H9 (cell line): ENCODE measurements around the gene ABCA12. TPM values are rescaled to one million over a fixed set of nuclear protein-coding genes. Genes with fewer than 3 reads are reported as not detected.

Source experiments
- DNase-seq: peaks from one replicate; pipeline ENCODE4 v3.0.0-alpha.2; 2017
- H2AFZ ChIP-seq: one replicate; pipeline ENCODE4 v1.6.1; 2013; ENCODE audit warnings: mild to moderate bottlenecking, low read length, control low read depth, moderate library complexity
- H2AK5ac ChIP-seq: 2 replicates; pipeline ENCODE4 v1.6.1; 2013; ENCODE audit warnings: low read length, control low read depth, mixed read lengths; ENCODE audit not compliant: insufficient read length
- H2BK120ac ChIP-seq: one replicate; pipeline ENCODE4 v1.6.1; 2013; ENCODE audit warnings: low read depth, mild to moderate bottlenecking, low read length, control low read depth, inconsistent platforms; ENCODE audit not compliant: poor library complexity, severe bottlenecking
- H2BK12ac ChIP-seq: 2 replicates; pipeline ENCODE4 v1.6.1; 2013; ENCODE audit warnings: low read length, control low read depth, mixed read lengths, low read depth; ENCODE audit not compliant: insufficient read length
- H2BK15ac ChIP-seq: 2 replicates; pipeline ENCODE4 v1.6.1; 2013; ENCODE audit warnings: low read depth, low read length, control low read depth
- H2BK20ac ChIP-seq: one replicate; pipeline ENCODE4 v1.6.1; 2013; ENCODE audit warnings: low read depth, mild to moderate bottlenecking, low read length, control low read depth, inconsistent platforms; ENCODE audit not compliant: poor library complexity, severe bottlenecking
- H2BK5ac ChIP-seq: 2 replicates; pipeline ENCODE4 v1.6.1; 2013; ENCODE audit warnings: low read length, control low read depth, mixed read lengths; ENCODE audit not compliant: insufficient read length
- H3K14ac ChIP-seq: 2 replicates; pipeline ENCODE4 v1.6.1; 2013; ENCODE audit warnings: low read length, control low read depth; ENCODE audit not compliant: insufficient read depth
- H3K18ac ChIP-seq: 2 replicates; pipeline ENCODE4 v1.6.1; 2013; ENCODE audit warnings: low read depth, mild to moderate bottlenecking, mixed read lengths, low read length, control low read depth; ENCODE audit not compliant: insufficient read length
- H3K23ac ChIP-seq: 2 replicates; pipeline ENCODE4 v1.6.1; 2013; ENCODE audit warnings: low read length, control low read depth, mixed read lengths, low read depth; ENCODE audit not compliant: insufficient read length
- H3K23me2 ChIP-seq: 2 replicates; pipeline ENCODE4 v1.6.1; 2013; ENCODE audit warnings: low read depth, mild to moderate bottlenecking, mixed read lengths, low read length, control low read depth; ENCODE audit not compliant: insufficient read length, poor library complexity, severe bottlenecking
- H3K27ac ChIP-seq: 2 replicates; pipeline ENCODE4 v1.5.1; 2013; ENCODE audit warnings: low read length, control low read depth, mixed read lengths, low read depth; ENCODE audit not compliant: insufficient read length
- H3K27me3 ChIP-seq: 2 replicates; pipeline ENCODE4 v1.6.1; 2013; ENCODE audit warnings: low read length, control low read depth, inconsistent platforms; ENCODE audit not compliant: insufficient read depth
- H3K4ac ChIP-seq: 2 replicates; pipeline ENCODE4 v1.6.1; 2013; ENCODE audit warnings: low read depth, mild to moderate bottlenecking, control low read depth, inconsistent platforms, low read length, moderate library complexity
- H3K4me1 ChIP-seq: 2 replicates; pipeline ENCODE4 v1.6.1; 2013; ENCODE audit warnings: low read length, control low read depth, inconsistent platforms; ENCODE audit not compliant: insufficient read depth
- H3K4me2 ChIP-seq: 2 replicates; pipeline ENCODE4 v1.6.1; 2013; ENCODE audit warnings: low read length, control low read depth, mixed read lengths; ENCODE audit not compliant: insufficient read length, insufficient read depth
- H3K56ac ChIP-seq: 2 replicates; pipeline ENCODE4 v1.6.1; 2013; ENCODE audit warnings: low read depth, mild to moderate bottlenecking, mixed read lengths, low read length, control low read depth; ENCODE audit not compliant: insufficient read length
- H3K79me1 ChIP-seq: 2 replicates; pipeline ENCODE4 v1.6.1; 2013; ENCODE audit warnings: low read depth, mild to moderate bottlenecking, moderate library complexity, low read length, control low read depth, inconsistent platforms; ENCODE audit not compliant: insufficient read depth, poor library complexity, severe bottlenecking
- H3K79me2 ChIP-seq: 2 replicates; pipeline ENCODE4 v1.6.1; 2013; ENCODE audit warnings: low read length, control low read depth, inconsistent platforms; ENCODE audit not compliant: insufficient read depth
- H3K9ac ChIP-seq: 2 replicates; pipeline ENCODE4 v1.6.1; 2013; ENCODE audit warnings: low read length, control low read depth, mixed read lengths; ENCODE audit not compliant: insufficient read length; ENCODE audit errors: extremely low read depth
- H3K9me3 ChIP-seq: one replicate; pipeline ENCODE4 v1.6.1; 2013; ENCODE audit warnings: low read depth, low read length, inconsistent platforms; ENCODE audit not compliant: control insufficient read depth
- H3T11ph ChIP-seq: one replicate; pipeline ENCODE4 v1.6.1; 2013; ENCODE audit warnings: mild to moderate bottlenecking, low read length, control low read depth, inconsistent platforms
- H4K20me1 ChIP-seq: one replicate; pipeline ENCODE4 v1.6.1; 2013; ENCODE audit not compliant: control insufficient read depth, insufficient read length, insufficient read depth
- H4K5ac ChIP-seq: 2 replicates; pipeline ENCODE4 v1.6.1; 2013; ENCODE audit warnings: low read depth, mild to moderate bottlenecking, mixed read lengths, low read length, control low read depth; ENCODE audit not compliant: insufficient read length
- H4K8ac ChIP-seq: replicated peaks from 2 replicates; pipeline ENCODE4 v1.6.1; 2013; ENCODE audit warnings: low read length, control low read depth, mixed read lengths, low read depth; ENCODE audit not compliant: insufficient read length
- H4K91ac ChIP-seq: 2 replicates; pipeline ENCODE4 v1.6.1; 2013; ENCODE audit warnings: low read depth, mild to moderate bottlenecking, moderate library complexity, mixed read lengths, low read length, control low read depth; ENCODE audit not compliant: insufficient read length
- H3K27ac Mint-ChIP-seq, 3 experiments: 2 replicates in 2 of 3; 3 replicates in 1 of 3; pipeline ENCODE4 v1.8.0; 2020 to 2021; ENCODE audit warnings: mixed read lengths in 3 of 3, mild to moderate bottlenecking in 1 of 3, moderate library complexity in 1 of 3
- H3K27me3 Mint-ChIP-seq: 2 replicates; pipeline ENCODE4 v1.8.0; 2021; ENCODE audit warnings: low read depth, mild to moderate bottlenecking, moderate library complexity, mixed read lengths
- H3K36me3 Mint-ChIP-seq, 3 experiments: 2 replicates in 2 of 3; 3 replicates in 1 of 3; pipeline ENCODE4 v1.8.0; 2020 to 2021; ENCODE audit warnings: low read depth in 3 of 3, mixed read lengths in 3 of 3; ENCODE audit not compliant: insufficient read depth in 1 of 3
- H3K4me1 Mint-ChIP-seq, 2 experiments: 2 replicates each; pipeline ENCODE4 v1.8.0; 2020; ENCODE audit warnings: mixed read lengths in 2 of 2
- H3K4me3 Mint-ChIP-seq, 2 experiments: 2 replicates in 1 of 2; 3 replicates in 1 of 2; pipeline ENCODE4 v1.8.0; 2020 to 2021; ENCODE audit warnings: mild to moderate bottlenecking in 2 of 2, mixed read lengths in 2 of 2, moderate library complexity in 1 of 2
- H3K9me3 Mint-ChIP-seq, 2 experiments: 2 replicates in 1 of 2; 3 replicates in 1 of 2; pipeline ENCODE4 v1.8.0; 2020; ENCODE audit warnings: mild to moderate bottlenecking in 2 of 2, mixed read lengths in 2 of 2, moderate library complexity in 1 of 2
- WGBS: extraction: QIAGEN DNeasy Blood & Tissue Kit; methylation state at CpG from one replicate; pipeline ENCODE4 v1.1.7; 2013; ENCODE audit warnings: missing lambda C conversion rate, low lambda C conversion rate, mixed read lengths; ENCODE audit not compliant: insufficient read length; ENCODE audit errors: extremely low coverage; 5-methylcytosine and 5-hydroxymethylcytosine counted together
- total RNA-seq: library from RNA; stranded (reverse); gene quantifications from 2 replicates; pipeline ENCODE4 v1.2.1, GENCODE V29; 2021
- TF ChIP-seq, protein P1 (sequence below): fragments of 200-600 bp; sonication (generic); conservative IDR thresholded peaks from 3 replicates; pipeline ENCODE4 v1.8.0; 2021; ENCODE audit warnings: antibody characterized with exemption, mild to moderate bottlenecking

The ABCA12 gene
- total RNA-seq, 1 experiment from 2014 or later: not detected

- Histone ChIP-seq H3K56ac (no peak overlapping the region), H4K20me1 (no peaks in the 10 kb centered on the region), H3K9me3 (no peaks in the 10 kb centered on the region), H3T11ph (no peak overlapping the region), H2BK20ac (no peak overlapping the region), H2BK15ac (no peak overlapping the region), H3K79me2 (no peaks in the 10 kb centered on the region), H4K91ac (no peak overlapping the region), H3K27ac (no peak overlapping the region), H3K9ac (no peak overlapping the region), H2AFZ (no peak overlapping the region), H4K5ac (no peak overlapping the region), H3K23me2 (no peaks in the 10 kb centered on the region), H3K14ac (no peak overlapping the region), H4K8ac (no peak overlapping the region), H2BK120ac (no peak overlapping the region), H3K27me3 (no peaks in the 10 kb centered on the region), H3K4me1 (no peaks in the 10 kb centered on the region), H3K79me1 (no peaks in the 10 kb centered on the region), H2AK5ac (no peak overlapping the region), H2BK12ac (no peak overlapping the region), H2BK5ac (no peak overlapping the region), H3K23ac (no peak overlapping the region), H3K4me2 (no peak overlapping the region), H3K18ac (no peak overlapping the region), H3K4ac (no peak overlapping the region)
- Mint-ChIP-seq H3K4me3 (no peak overlapping the region), H3K9me3 (no peaks in the 10 kb centered on the region), H3K27ac (no peak overlapping the region), H3K36me3 (no peaks in the 10 kb centered on the region), H3K27me3 (no peaks in the 10 kb centered on the region; the same call in 1 of the 2 replicates), H3K4me1 (no peaks in the 10 kb centered on the region; a peak in 1 of 4 replicates)
- no peak for DNase-seq
- no CpG with 5 or more reads among the region's 4 CpGs for WGBS
- TF ChIP-seq, protein P1, sequence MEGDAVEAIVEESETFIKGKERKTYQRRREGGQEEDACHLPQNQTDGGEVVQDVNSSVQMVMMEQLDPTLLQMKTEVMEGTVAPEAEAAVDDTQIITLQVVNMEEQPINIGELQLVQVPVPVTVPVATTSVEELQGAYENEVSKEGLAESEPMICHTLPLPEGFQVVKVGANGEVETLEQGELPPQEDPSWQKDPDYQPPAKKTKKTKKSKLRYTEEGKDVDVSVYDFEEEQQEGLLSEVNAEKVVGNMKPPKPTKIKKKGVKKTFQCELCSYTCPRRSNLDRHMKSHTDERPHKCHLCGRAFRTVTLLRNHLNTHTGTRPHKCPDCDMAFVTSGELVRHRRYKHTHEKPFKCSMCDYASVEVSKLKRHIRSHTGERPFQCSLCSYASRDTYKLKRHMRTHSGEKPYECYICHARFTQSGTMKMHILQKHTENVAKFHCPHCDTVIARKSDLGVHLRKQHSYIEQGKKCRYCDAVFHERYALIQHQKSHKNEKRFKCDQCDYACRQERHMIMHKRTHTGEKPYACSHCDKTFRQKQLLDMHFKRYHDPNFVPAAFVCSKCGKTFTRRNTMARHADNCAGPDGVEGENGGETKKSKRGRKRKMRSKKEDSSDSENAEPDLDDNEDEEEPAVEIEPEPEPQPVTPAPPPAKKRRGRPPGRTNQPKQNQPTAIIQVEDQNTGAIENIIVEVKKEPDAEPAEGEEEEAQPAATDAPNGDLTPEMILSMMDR: no peak
Measured at GRCh38 chr2:215140166-215140707, 1.8 kb upstream of the ABCA12 start.
